Loucy (cell line): ENCODE data around the gene SLC7A6OS.

Experiments used
- H2AFZ ChIP-seq: fragments of 200-600 bp; sonication (generic); 2 replicates; pipeline ENCODE4 v1.6.0; 2016; ENCODE audit warnings: antibody characterized with exemption, mild to moderate bottlenecking, low read length, moderate library complexity
- H3F3A ChIP-seq: fragments of 200-600 bp; 2 replicates; pipeline ENCODE4 v1.6.0; 2016; ENCODE audit warnings: antibody characterized with exemption, low read depth, mild to moderate bottlenecking
- H3K27me3 ChIP-seq: fragments of 200-600 bp; sonication (generic); 2 replicates; pipeline ENCODE4 v1.6.1; 2014; ENCODE audit warnings: low read length, mild to moderate bottlenecking; ENCODE audit not compliant: insufficient read depth, poor library complexity, severe bottlenecking
- H3K36me3 ChIP-seq: fragments of 200-600 bp; sonication (generic); 2 replicates; pipeline ENCODE4 v1.6.1; 2016; ENCODE audit warnings: low read length; ENCODE audit not compliant: insufficient read depth
- H3K4me1 ChIP-seq: fragments of 200-600 bp; sonication (generic); 2 replicates; pipeline ENCODE4 v1.5.1; 2014; ENCODE audit warnings: low read length, mild to moderate bottlenecking; ENCODE audit not compliant: insufficient read depth, poor library complexity, severe bottlenecking
- H3K4me2 ChIP-seq: fragments of 200-600 bp; sonication (generic); 2 replicates; pipeline ENCODE4 v1.6.0; 2014; ENCODE audit warnings: antibody characterized with exemption, low read length, low read depth, mild to moderate bottlenecking; ENCODE audit not compliant: poor library complexity, severe bottlenecking
- H3K4me3 ChIP-seq: fragments of 200-600 bp; sonication (generic); 2 replicates; pipeline ENCODE4 v1.5.1; 2014; ENCODE audit warnings: low read length, mild to moderate bottlenecking, mixed read lengths; ENCODE audit not compliant: poor library complexity, severe bottlenecking
- H3K79me2 ChIP-seq: fragments of 200-600 bp; sonication (generic); 2 replicates; pipeline ENCODE4 v1.6.1; 2014; ENCODE audit warnings: low read length; ENCODE audit not compliant: insufficient read depth
- H3K9ac ChIP-seq: fragments of 200-600 bp; sonication (generic); 2 replicates; pipeline ENCODE4 v1.6.0; 2014; ENCODE audit warnings: mild to moderate bottlenecking, low read depth, low read length, moderate library complexity; ENCODE audit not compliant: poor library complexity, severe bottlenecking
- H3K9me2 ChIP-seq: fragments of 200-600 bp; sonication (generic); replicated peaks from 2 replicates; pipeline ENCODE4 v1.6.1; 2016; ENCODE audit warnings: low read depth, low read length, mixed read lengths
- H3K9me3 ChIP-seq: fragments of 200-600 bp; sonication (generic); 2 replicates; pipeline ENCODE4 v1.6.1; 2014; ENCODE audit warnings: mild to moderate bottlenecking, antibody characterized with exemption, low read length, low read depth; ENCODE audit not compliant: insufficient read depth
- H4K20me1 ChIP-seq: fragments of 200-600 bp; sonication (generic); 2 replicates; pipeline ENCODE4 v1.6.0; 2014; ENCODE audit warnings: antibody characterized with exemption, low read length, mild to moderate bottlenecking; ENCODE audit not compliant: insufficient read depth, poor library complexity, severe bottlenecking
- CTCF ChIP-seq: fragments of 200-600 bp; sonication (generic); conservative IDR thresholded peaks from 2 replicates; pipeline ENCODE4 v1.5.1; 2014; ENCODE audit warnings: mild to moderate bottlenecking, antibody characterized with exemption, low read length
- EZH2phosphoT487 ChIP-seq: fragments of 200-600 bp; IDR thresholded peaks from 2 replicates; pipeline ENCODE4 v1.6.1; 2018; ENCODE audit warnings: antibody characterized with exemption, mild to moderate bottlenecking, moderate library complexity, borderline replicate concordance

SLC7A6OS gene

GRCh38 chr16:68267612-68268405, 42.9 kb downstream of the SLC7A6OS start:
- Histone ChIP-seq H3K9ac (peak overlapping the region; percentile 30), H2AFZ (no peak overlapping the region), H4K20me1 (peaks cover 22% of the 10 kb centered on the region), H3K9me2 (no peaks in the 10 kb centered on the region), H3K36me3 (no peaks in the 10 kb centered on the region), H3K4me1 (peaks cover 25% of the 10 kb centered on the region), H3K79me2 (peaks cover 83% of the 10 kb centered on the region), H3F3A (no peaks in the 10 kb centered on the region), H3K4me2 (peak overlapping the region; percentile 43), H3K4me3 (no peak overlapping the region), H3K27me3 (no peaks in the 10 kb centered on the region), H3K9me3 (no peaks in the 10 kb centered on the region)
- TF ChIP-seq CTCF = no peak
- TF ChIP-seq EZH2phosphoT487 = no peak

GRCh38 chr16:68265078-68265920, 45.4 kb downstream of the SLC7A6OS start:
- peaks cover 18% of the 10 kb centered on the region for H3K4me1 ChIP-seq
- no peaks in the 10 kb centered on the region for H3F3A ChIP-seq
- H3K79me2 ChIP-seq = peaks cover 58% of the 10 kb centered on the region
- H3K4me2 ChIP-seq = peak overlapping the region; percentile 81
- peak overlapping the region; percentile 76 for H3K4me3 ChIP-seq
- no peak for TF ChIP-seq CTCF
- TF ChIP-seq EZH2phosphoT487 = no peak
- H3K27me3 ChIP-seq = no peaks in the 10 kb centered on the region
- peaks cover 18% of the 10 kb centered on the region for H4K20me1 ChIP-seq
- peak overlapping the region; percentile 87 for H2AFZ ChIP-seq
- H3K36me3 ChIP-seq = no peaks in the 10 kb centered on the region
- no peaks in the 10 kb centered on the region for H3K9me2 ChIP-seq
- H3K9me3 ChIP-seq = no peaks in the 10 kb centered on the region
- H3K9ac ChIP-seq = peak overlapping the region; percentile 89

- H3K9me2 ChIP-seq = no peaks in the 10 kb centered on the region
- peak within 1 kb of the TSS; percentile 76 for H3K4me3 ChIP-seq
- peak within 1 kb of the TSS; percentile 81 for H3K4me2 ChIP-seq
- H3K9me3 ChIP-seq = no peaks in the 10 kb centered on the region
- H3K9ac ChIP-seq = peak within 1 kb of the TSS; percentile 89
- H3K36me3 ChIP-seq = peaks cover 6% of the 10 kb centered on the region; the same call in 1 of the 2 replicates
- peaks cover 18% of the 10 kb centered on the region for H3K4me1 ChIP-seq
- peak within 1 kb of the TSS; percentile 87 for H2AFZ ChIP-seq
- H3K79me2 ChIP-seq = peaks cover 49% of the 10 kb centered on the region
- no peaks in the 10 kb centered on the region for H3K27me3 ChIP-seq
- no peak; the same call in 1 of the 2 replicates for TF ChIP-seq CTCF
- TF ChIP-seq EZH2phosphoT487 = no peak
- H3F3A ChIP-seq = no peaks in the 10 kb centered on the region
- H4K20me1 ChIP-seq = peaks cover 14% of the 10 kb centered on the region
These were observed 46.3 kb downstream of the SLC7A6OS start, which contains the start of gene SLC7A6 for GRCh38 chr16:68264128-68265077. Gene SLC7A6 (plus strand): TSS chr16:68264526. CDS start chr16:68274727, 10,201 bp downstream.
